CD4-positive, alpha-beta T cell treated with Interleukin-1 beta for 1 hour (primary cell): Measurements from ENCODE around the gene UBR2.
"Not testable (repeated sequence)": the region's sequence is repeated elsewhere in the genome, so short reads cannot be mapped to it uniquely, and the experiment has no call there.

Source experiments
- DNase-seq, 2 donors: peaks; one replicate each; pipeline ENCODE4 v3.0.0-alpha.2; 2020 to 2022

Gene UBR2

GRCh38 chr6:42618686-42619085 lies 54.9 kb downstream of the UBR2 start:
- no peak for DNase-seq

- no peak for DNase-seq
Measured at GRCh38 chr6:42619963-42620362, 56.1 kb downstream of the UBR2 start.

- DNase-seq, result no peak
Measured at GRCh38 chr6:42624601-42625000, 60.8 kb downstream of the UBR2 start.

GRCh38 chr6:42627044-42627443 lies 63.2 kb downstream of the UBR2 start:
- DNase-seq, result no peak

GRCh38 chr6:42627674-42628073 lies 63.8 kb downstream of the UBR2 start:
- DNase-seq, result no peak

- no peak for DNase-seq
Measured at GRCh38 chr6:42628604-42629003, 64.8 kb downstream of the UBR2 start.

- DNase-seq, result no peak
Measured at GRCh38 chr6:42629845-42630244, 66.0 kb downstream of the UBR2 start.

GRCh38 chr6:42637681-42638080 lies 73.9 kb downstream of the UBR2 start:
- no peak for DNase-seq

GRCh38 chr6:42642794-42643193 lies 79.0 kb downstream of the UBR2 start:
- DNase-seq, result no peak

GRCh38 chr6:42644211-42644610 lies 80.4 kb downstream of the UBR2 start:
- DNase-seq, result no peak

GRCh38 chr6:42652024-42652746 lies 88.4 kb downstream of the UBR2 start:
- no peak for DNase-seq

GRCh38 chr6:42653851-42654250 lies 90.0 kb downstream of the UBR2 start:
- no peak for DNase-seq

GRCh38 chr6:42659806-42660205 lies 96.0 kb downstream of the UBR2 start:
- no peak for DNase-seq

GRCh38 chr6:42661540-42662153 lies 97.8 kb downstream of the UBR2 start:
- DNase-seq, result peak; percentile 82 to 89

- no peak for DNase-seq
Measured at GRCh38 chr6:42664718-42665117, 100.9 kb downstream of the UBR2 start.

GRCh38 chr6:42674368-42674767 lies 110.5 kb downstream of the UBR2 start:
- DNase-seq, result not testable (repeated sequence)

GRCh38 chr6:42674780-42675179 lies 111.0 kb downstream of the UBR2 start:
- no peak for DNase-seq

- no peak for DNase-seq
Measured at GRCh38 chr6:42679358-42679757, 115.5 kb downstream of the UBR2 start.

GRCh38 chr6:42688281-42688680 lies 124.5 kb downstream of the UBR2 start:
- no peak for DNase-seq

GRCh38 chr6:42689371-42689770 lies 125.5 kb downstream of the UBR2 start:
- DNase-seq, result no peak

- DNase-seq, result no peak
Measured at GRCh38 chr6:42690151-42690702, 126.4 kb downstream of the UBR2 start.

GRCh38 chr6:42690872-42691271 lies 127.0 kb downstream of the UBR2 start:
- no peak for DNase-seq

- no peak for DNase-seq
Measured at GRCh38 chr6:42692137-42692911, 128.5 kb downstream of the UBR2 start.
